H1 (cell line): ENCODE results near the gene FAM53B. TPM values are rescaled to one million over a fixed set of nuclear protein-coding genes. Genes with fewer than 3 reads are reported as not detected.

Experiments
- HDAC6 ChIP-seq: IDR thresholded peaks from one replicate; pipeline ENCODE4 v1.7.1; 2012; ENCODE audit warnings: low read depth, mild to moderate bottlenecking, inconsistent platforms, low read length, moderate library complexity
- JUND ChIP-seq: IDR thresholded peaks from 2 replicates; pipeline ENCODE4 v1.6.1; 2011; ENCODE audit warnings: mild to moderate bottlenecking, improper control_type of control experiment, low read length
- KDM4A ChIP-seq: IDR thresholded peaks from one replicate; pipeline ENCODE4 v1.7.1; 2012; ENCODE audit warnings: low read depth, mild to moderate bottlenecking, moderate library complexity, low read length, inconsistent platforms; ENCODE audit not compliant: severe bottlenecking
- KDM5A ChIP-seq: fragments of 200-600 bp; IDR thresholded peaks from 2 replicates; pipeline ENCODE4 v1.7.1; 2012; ENCODE audit warnings: mild to moderate bottlenecking, low read length, inconsistent platforms, mixed read lengths
- NRF1 ChIP-seq: IDR thresholded peaks from 2 replicates; pipeline ENCODE4 v1.6.1; 2011; ENCODE audit warnings: mild to moderate bottlenecking, low read depth, low read length, improper control_type of control experiment
- POLR2A ChIP-seq, 2 experiments: IDR thresholded peaks; 1 replicate in 1 of 2; 2 replicates in 1 of 2; pipeline ENCODE4 v1.6.1; 2011; ENCODE audit warnings: low read depth in 2 of 2, low read length in 2 of 2, mild to moderate bottlenecking in 2 of 2; ENCODE audit errors: control extremely low read depth in 1 of 2
- SAP30 ChIP-seq: fragments of 300-600 bp; sonication (generic); IDR thresholded peaks from 2 replicates; pipeline ENCODE4 v1.7.1; 2012; ENCODE audit warnings: low read length, moderate library complexity, mild to moderate bottlenecking, inconsistent platforms; ENCODE audit not compliant: insufficient read depth, insufficient replicate concordance
- TAF7 ChIP-seq: optimal IDR thresholded peaks from 2 replicates; pipeline ENCODE3; 2011; ENCODE audit warnings: low read depth, mild to moderate bottlenecking, inconsistent platforms, low read length, moderate library complexity, borderline replicate concordance
- polyA plus RNA-seq, 7 experiments: library from polyadenylated mRNA; depleted of rRNA in 3 of 7; stranded (reverse) in 5 of 7; unstranded in 2 of 7; fragments of >200 nt in 5 of 7; fragments of 200-250 nt in 2 of 7; gene quantifications; 1 replicate in 5 of 7; 2 replicates in 1 of 7; 4 replicates in 1 of 7; pipeline versions ENCODE4 v1.2.1 to v1.2.3, GENCODE V29; 2011 to 2013; ENCODE audit warnings: missing spikeins in 2 of 7, mixed read lengths in 2 of 7
- total RNA-seq: library from RNA; stranded (reverse); fragmentation: NEBNext Ultra II Directional; extraction: Animal tissue kit (Norgen Biotek cat#: 25700); gene quantifications from 2 replicates; pipeline ENCODE4 v1.2.1, GENCODE V29; 2021

Gene FAM53B
- total and polyA plus RNA-seq, 2 of the 8 experiments (the other 6 are each of a cell fraction or from before 2014, with no cell fraction given): 5.3 to 14.4 TPM

DNA sequence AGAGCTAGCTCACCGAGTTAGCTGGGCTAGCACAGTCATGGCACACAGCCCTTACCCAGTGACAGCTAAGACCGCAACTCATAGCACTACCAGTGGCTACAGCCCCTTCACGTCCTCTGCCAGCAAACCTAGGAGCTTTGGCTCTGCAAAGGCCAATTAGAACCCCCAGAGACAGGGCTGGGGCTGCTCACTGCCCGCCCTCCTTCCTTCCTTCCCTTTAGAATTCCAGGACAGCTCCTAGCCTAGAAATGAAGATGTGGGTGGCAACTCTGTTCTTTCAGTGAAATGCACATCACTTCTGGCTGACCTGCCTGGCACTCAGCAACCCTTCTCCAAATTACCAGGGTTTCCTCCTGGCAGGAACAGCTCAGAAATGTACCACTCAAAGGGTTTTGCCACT, 99.9 kb downstream of the FAM53B start (continued):
- TF ChIP-seq TAF7 (no peak), SAP30 (no peak), JUND (no peak), HDAC6 (no peak), POLR2A (IDR thresholded peaks at IDR 0.05; ENCODE audit: control extremely low read depth in 1 of 2, low read depth in 2 of 2, low read length in 2 of 2) (no peak), KDM4A (no peak), NRF1 (no peak), KDM5A (no peak)
